AG04450 (cell line): ENCODE data around the gene PRELID3B. TPM values are rescaled to one million over a fixed set of nuclear protein-coding genes. Genes with fewer than 3 reads are reported as not detected.
A peak's percentile ranks its signal among the peaks of the same experiment; 100 is the strongest.

Experiments
- CTCF ChIA-PET: fragments of 300-600, 350-600 bp; formaldehyde crosslinking; extraction: SDS; loops from one replicate; lab custom pipeline; 2022; ENCODE audit warnings: antibody characterized with exemption, inconsistent platforms; lab: Charles Lee
- POLR2A ChIA-PET: fragments of 350-600 bp; formaldehyde crosslinking; extraction: SDS; loops from one replicate; lab custom pipeline; 2021; ENCODE audit warnings: antibody characterized with exemption, inconsistent platforms; lab: Yijun Ruan, JAX
- DNase-seq: peaks from one replicate; pipeline ENCODE4 v3.0.0-alpha.2; 2011; ENCODE audit warnings: low read depth, low spot score
- H3K27ac ChIP-seq: one replicate; pipeline ENCODE4 v1.5.1; 2012; ENCODE audit warnings: low read depth, low read length, control low read depth
- H3K27me3 ChIP-seq: one replicate; pipeline ENCODE4 v1.6.0; 2012; ENCODE audit warnings: low read length; ENCODE audit not compliant: control insufficient read depth, insufficient read depth
- H3K4me3 ChIP-seq: 2 replicates; pipeline ENCODE4 v1.5.1; 2011; ENCODE audit warnings: mild to moderate bottlenecking, low read depth, low read length, control low read depth
- H3K9me3 ChIP-seq: 2 replicates; pipeline ENCODE4 v1.5.1; 2012; ENCODE audit warnings: low read length; ENCODE audit not compliant: control insufficient read depth, insufficient read depth
- polyA plus RNA-seq: library from polyadenylated mRNA; depleted of rRNA; stranded (reverse); fragments of >200 nt; gene quantifications from 2 replicates; pipeline ENCODE4 v1.2.3, GENCODE V29; 2011
- TF ChIP-seq, protein P1 (sequence below): IDR thresholded peaks from 2 replicates; pipeline ENCODE4 v1.5.1; 2011; ENCODE audit warnings: low read depth, low read length, control low read depth, inconsistent platforms

The PRELID3B gene
- polyA plus RNA-seq, 1 experiment = 58.2 TPM

DNA sequence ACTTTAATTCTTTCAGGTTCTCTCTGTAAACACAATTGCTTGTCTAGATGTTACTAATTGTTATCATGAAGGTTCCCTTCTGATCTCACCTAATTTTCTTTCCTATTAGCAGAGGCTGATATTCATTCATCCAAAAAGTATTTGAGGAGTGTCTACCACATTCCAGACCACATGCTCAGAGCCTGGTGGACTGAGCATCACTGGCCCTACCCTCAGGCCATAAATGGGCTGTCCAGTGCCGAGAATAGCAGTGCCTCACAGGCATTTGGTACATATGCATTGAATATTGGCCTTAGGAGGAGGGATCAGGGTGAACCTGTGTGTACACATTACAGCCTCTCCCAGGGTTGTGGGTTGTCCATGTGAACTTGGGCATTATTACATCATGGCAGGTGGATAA lies 40.4 kb upstream of the PRELID3B start:
- TF ChIP-seq, protein P1, sequence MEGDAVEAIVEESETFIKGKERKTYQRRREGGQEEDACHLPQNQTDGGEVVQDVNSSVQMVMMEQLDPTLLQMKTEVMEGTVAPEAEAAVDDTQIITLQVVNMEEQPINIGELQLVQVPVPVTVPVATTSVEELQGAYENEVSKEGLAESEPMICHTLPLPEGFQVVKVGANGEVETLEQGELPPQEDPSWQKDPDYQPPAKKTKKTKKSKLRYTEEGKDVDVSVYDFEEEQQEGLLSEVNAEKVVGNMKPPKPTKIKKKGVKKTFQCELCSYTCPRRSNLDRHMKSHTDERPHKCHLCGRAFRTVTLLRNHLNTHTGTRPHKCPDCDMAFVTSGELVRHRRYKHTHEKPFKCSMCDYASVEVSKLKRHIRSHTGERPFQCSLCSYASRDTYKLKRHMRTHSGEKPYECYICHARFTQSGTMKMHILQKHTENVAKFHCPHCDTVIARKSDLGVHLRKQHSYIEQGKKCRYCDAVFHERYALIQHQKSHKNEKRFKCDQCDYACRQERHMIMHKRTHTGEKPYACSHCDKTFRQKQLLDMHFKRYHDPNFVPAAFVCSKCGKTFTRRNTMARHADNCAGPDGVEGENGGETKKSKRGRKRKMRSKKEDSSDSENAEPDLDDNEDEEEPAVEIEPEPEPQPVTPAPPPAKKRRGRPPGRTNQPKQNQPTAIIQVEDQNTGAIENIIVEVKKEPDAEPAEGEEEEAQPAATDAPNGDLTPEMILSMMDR = no peak
- no peak for DNase-seq
- Histone ChIP-seq H3K27ac (no peak overlapping the region), H3K4me3 (no peak overlapping the region), H3K9me3 (no peaks in the 10 kb centered on the region), H3K27me3 (peaks cover 6% of the 10 kb centered on the region)
- ChIA-PET POLR2A (no interaction called here), CTCF (interaction anchor here (0.8 to 0.9 kb wide), 3 partner anchors 16 to 213 kb away, joined by 3 to 4 read pairs (median 4); no protein-coding TSS in a partner anchor)

DNA sequence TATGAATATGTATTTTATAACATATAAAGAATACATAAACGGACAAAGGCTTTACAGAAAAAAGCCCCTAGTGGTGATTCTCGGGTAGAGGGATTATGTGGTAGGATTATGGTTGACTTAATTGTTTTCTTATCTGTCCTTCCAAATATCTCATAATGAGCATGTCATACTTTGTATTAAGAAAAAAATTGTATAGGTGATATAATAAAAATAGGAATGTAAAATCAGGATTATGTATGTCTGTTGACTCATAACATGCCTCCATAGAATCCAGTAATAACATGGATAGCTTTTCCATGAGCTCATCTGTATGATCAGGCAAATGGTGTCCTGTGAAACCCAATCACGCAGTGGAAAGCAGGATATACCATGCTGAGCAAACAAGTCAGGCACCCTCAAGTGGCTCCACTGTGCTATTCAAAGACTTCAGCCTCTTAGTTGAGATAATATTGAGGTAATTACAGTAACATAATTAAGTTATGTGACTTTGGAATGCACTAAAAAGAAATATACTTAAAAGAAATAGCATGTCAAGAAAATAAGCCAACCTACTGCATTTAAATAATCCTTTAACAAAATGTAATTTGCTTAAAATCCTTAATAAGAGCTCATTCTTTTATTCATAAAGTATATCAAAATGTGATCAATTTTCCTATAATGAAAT lies 39.6 kb upstream of the PRELID3B start:
- Histone ChIP-seq H3K9me3 (no peaks in the 10 kb centered on the region), H3K27ac (no peak overlapping the region), H3K4me3 (no peak overlapping the region), H3K27me3 (peaks cover 10% of the 10 kb centered on the region)
- TF ChIP-seq, protein P1 = peak; percentile 42
- ChIA-PET POLR2A (no interaction called here), CTCF (interaction anchor here (0.8 to 0.9 kb wide), 4 partner anchors 15 to 221 kb away, joined by 3 to 4 read pairs (median 4); no protein-coding TSS in a partner anchor)
- DNase-seq = no peak

DNA sequence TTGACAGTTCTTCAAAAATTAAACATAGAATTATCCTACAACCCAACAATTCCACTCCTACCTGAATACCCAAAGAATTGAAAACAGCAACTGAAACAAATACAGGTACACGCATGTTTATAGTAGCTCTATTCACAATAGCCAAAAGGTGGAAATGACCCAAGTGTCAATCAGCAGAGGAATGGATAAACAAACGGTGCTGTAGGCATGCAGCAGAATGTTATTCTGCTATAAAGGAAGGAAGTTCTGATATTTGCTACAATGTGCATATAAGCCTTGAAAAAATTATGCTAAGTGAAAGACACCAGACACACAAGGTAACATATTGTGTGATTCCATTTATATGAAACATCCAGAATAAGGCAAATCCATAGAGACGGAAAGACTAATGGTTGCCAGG lies 38.5 kb upstream of the PRELID3B start:
- no peak for DNase-seq
- H3K27me3 ChIP-seq = peaks cover 13% of the 10 kb centered on the region
- no peaks in the 10 kb centered on the region for H3K9me3 ChIP-seq
- H3K4me3 ChIP-seq = no peak overlapping the region
- ChIA-PET CTCF (no interaction called here), POLR2A (no interaction called here)
- TF ChIP-seq, protein P1 = no peak
- no peak overlapping the region for H3K27ac ChIP-seq

DNA sequence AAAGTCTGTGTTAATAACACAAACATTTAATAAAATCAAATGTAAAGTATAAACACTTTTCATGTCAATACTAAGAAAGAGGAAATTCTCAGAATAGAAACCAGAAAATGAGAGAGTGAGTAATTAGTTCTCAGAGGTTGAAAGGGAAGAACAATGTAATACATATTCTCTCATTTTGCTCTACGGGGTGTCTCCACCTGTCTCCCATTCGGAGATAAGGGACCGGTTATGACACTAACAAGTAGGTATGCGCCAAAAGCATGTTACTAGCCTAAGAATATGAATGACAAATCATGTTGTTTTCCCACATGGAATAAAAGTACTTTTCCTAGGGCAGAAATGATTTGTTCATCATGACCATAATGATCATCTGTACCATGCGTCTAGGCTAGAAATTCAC lies 35.6 kb upstream of the PRELID3B start:
- Histone ChIP-seq H3K9me3 (no peaks in the 10 kb centered on the region), H3K27ac (no peak overlapping the region), H3K27me3 (peaks cover 21% of the 10 kb centered on the region), H3K4me3 (no peak overlapping the region)
- DNase-seq = no peak
- TF ChIP-seq, protein P1 = no peak
- CTCF ChIA-PET = no interaction called here
- POLR2A ChIA-PET = no interaction called here

DNA sequence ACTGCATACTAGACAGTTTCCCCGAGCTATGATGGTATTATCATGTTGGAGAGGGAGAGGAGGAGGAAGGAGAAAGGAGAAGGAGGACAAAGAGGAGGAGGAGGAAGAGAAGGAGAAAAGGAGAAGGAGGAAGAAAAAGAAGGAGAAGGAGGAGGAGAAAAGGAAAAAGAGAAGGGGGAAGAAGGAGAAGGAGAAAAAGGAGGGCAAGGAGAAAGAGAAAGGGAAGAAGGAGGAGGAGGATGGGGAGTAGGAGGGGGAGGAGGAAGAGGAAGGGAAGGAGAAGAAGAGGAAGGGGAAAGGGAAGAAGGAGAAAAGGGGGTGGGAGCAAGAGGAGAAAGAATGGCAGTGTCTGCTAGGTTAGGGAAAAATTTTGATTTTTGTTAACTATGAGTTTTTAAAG lies 35.1 kb upstream of the PRELID3B start:
- POLR2A ChIA-PET = no interaction called here
- TF ChIP-seq, protein P1 = no peak
- no peak for DNase-seq
- Histone ChIP-seq H3K27me3 (peaks cover 21% of the 10 kb centered on the region), H3K27ac (no peak overlapping the region), H3K9me3 (no peaks in the 10 kb centered on the region), H3K4me3 (no peak overlapping the region)
- CTCF ChIA-PET = no interaction called here
